HCT116 (cell line): Measurements from ENCODE around the gene RPS27.
A peak's percentile ranks its signal among the peaks of the same experiment; 100 is the strongest.

ENCODE experiments used
- CTCF ChIP-seq, 3 experiments: fragments of 200-600 bp in 1 of 3; sonication (generic) in 1 of 3; IDR thresholded peaks in 2 of 3; conservative IDR thresholded peaks in 1 of 3; 2 replicates each; pipeline ENCODE4 v1.5.1; 2012 to 2017; ENCODE audit warnings: low read depth in 2 of 3, low read length in 2 of 3, antibody characterized with exemption in 1 of 3, borderline replicate concordance in 1 of 3, control low read depth in 1 of 3, mild to moderate bottlenecking in 1 of 3, mixed read lengths in 1 of 3, mixed run types in 1 of 3, moderate library complexity in 1 of 3; ENCODE audit not compliant: insufficient read depth in 1 of 3
- POLR2A ChIP-seq: IDR thresholded peaks from 2 replicates; pipeline ENCODE4 v1.7.0; 2011; ENCODE audit warnings: borderline replicate concordance; ENCODE audit not compliant: insufficient read depth, insufficient read length; ENCODE audit errors: extremely low read depth
- POLR2AphosphoS5 ChIP-seq: IDR thresholded peaks from 2 replicates; pipeline ENCODE4 v1.6.1; 2011; ENCODE audit warnings: mild to moderate bottlenecking, low read depth, low read length, moderate library complexity
- SIN3A ChIP-seq: IDR thresholded peaks from 2 replicates; pipeline ENCODE4 v1.6.1; 2012; ENCODE audit warnings: low read depth

- TF ChIP-seq POLR2A (peak; percentile 91), POLR2AphosphoS5 (peak; percentile 84), CTCF (IDR thresholded peaks at IDR 0.05 in 2 of 3, conservative IDR thresholded peaks at IDR 0.05 in 1 of 3; ENCODE audit: borderline replicate concordance in 1 of 3, insufficient read depth in 1 of 3, low read depth in 2 of 3, low read length in 2 of 3) (peak in 2 of 3 experiments; percentile 26 to 32; a peak in 3 of 6 replicates), SIN3A (no peak)
Measured at GRCh38 chr1:153967107-153967999, 23.2 kb upstream of the RPS27 start, which contains the start of gene CREB3L4.
